OCI-LY3 (cell line): Measurements from ENCODE around the gene MTTP.

Experiments used
- H2AFZ ChIP-seq: fragments of 200-600, 300-600 bp; shearing (Covaris generic); 2 replicates; pipeline ENCODE4 v1.6.0; 2014; ENCODE audit warnings: antibody characterized with exemption, low read depth, low read length
- H3K27ac ChIP-seq: fragments of 200-600, 300-600 bp; sonication (generic); 2 replicates; pipeline ENCODE4 v1.5.1; 2014; ENCODE audit warnings: mild to moderate bottlenecking, low read length, moderate library complexity, mixed read lengths
- H3K27me3 ChIP-seq: fragments of 200-600, 300-600 bp; sonication (generic); 2 replicates; pipeline ENCODE4 v1.6.1; 2014; ENCODE audit warnings: low read depth, low read length, mixed read lengths
- H3K36me3 ChIP-seq: fragments of 200-600, 300-600 bp; sonication (generic); replicated peaks from 2 replicates; pipeline ENCODE3; 2014; ENCODE audit warnings: low read depth, low read length, mixed read lengths
- H3K4me1 ChIP-seq: fragments of 300-600, 200-600 bp; sonication (generic); 2 replicates; pipeline ENCODE4 v1.6.1; 2014; ENCODE audit warnings: low read length, mixed read lengths
- H3K4me2 ChIP-seq: fragments of 200-600, 300-600 bp; sonication (generic); 2 replicates; pipeline ENCODE4 v1.6.1; 2014; ENCODE audit warnings: low read length, mixed read lengths
- H3K4me3 ChIP-seq: fragments of 300-600, 200-600 bp; sonication (generic); 2 replicates; pipeline ENCODE4 v1.5.1; 2014; ENCODE audit warnings: antibody characterized with exemption, mild to moderate bottlenecking, low read length, moderate library complexity
- H3K79me2 ChIP-seq: fragments of 300-600, 200-600 bp; shearing (Covaris generic); 2 replicates; pipeline ENCODE4 v1.6.1; 2014; ENCODE audit warnings: mild to moderate bottlenecking, low read length, mixed read lengths
- H3K9ac ChIP-seq: fragments of 300-600, 200-600 bp; shearing (Covaris generic); 2 replicates; pipeline ENCODE4 v1.6.0; 2014; ENCODE audit warnings: mild to moderate bottlenecking, low read length, moderate library complexity
- H3K9me3 ChIP-seq: fragments of 200-600, 300-600 bp; shearing (Covaris generic); 2 replicates; pipeline ENCODE4 v1.6.1; 2014; ENCODE audit warnings: low read length, mixed read lengths; ENCODE audit not compliant: insufficient read depth
- H4K20me1 ChIP-seq: fragments of 200-600, 300-600 bp; sonication (generic); 2 replicates; pipeline ENCODE4 v1.6.1; 2016; ENCODE audit warnings: low read length, mixed read lengths; ENCODE audit not compliant: insufficient read depth
- EZH2phosphoT487 ChIP-seq: fragments of 200-600 bp; shearing (Covaris generic); IDR thresholded peaks from 2 replicates; pipeline ENCODE4 v1.6.1; 2018; ENCODE audit warnings: antibody characterized with exemption, mixed run types, low read depth
- TF ChIP-seq, protein P1 (sequence below): fragments of 200-600, 300-600 bp; sonication (generic); IDR thresholded peaks from 2 replicates; pipeline ENCODE4 v1.5.1; 2014; ENCODE audit warnings: antibody characterized with exemption, low read length, low read depth

The MTTP gene

DNA sequence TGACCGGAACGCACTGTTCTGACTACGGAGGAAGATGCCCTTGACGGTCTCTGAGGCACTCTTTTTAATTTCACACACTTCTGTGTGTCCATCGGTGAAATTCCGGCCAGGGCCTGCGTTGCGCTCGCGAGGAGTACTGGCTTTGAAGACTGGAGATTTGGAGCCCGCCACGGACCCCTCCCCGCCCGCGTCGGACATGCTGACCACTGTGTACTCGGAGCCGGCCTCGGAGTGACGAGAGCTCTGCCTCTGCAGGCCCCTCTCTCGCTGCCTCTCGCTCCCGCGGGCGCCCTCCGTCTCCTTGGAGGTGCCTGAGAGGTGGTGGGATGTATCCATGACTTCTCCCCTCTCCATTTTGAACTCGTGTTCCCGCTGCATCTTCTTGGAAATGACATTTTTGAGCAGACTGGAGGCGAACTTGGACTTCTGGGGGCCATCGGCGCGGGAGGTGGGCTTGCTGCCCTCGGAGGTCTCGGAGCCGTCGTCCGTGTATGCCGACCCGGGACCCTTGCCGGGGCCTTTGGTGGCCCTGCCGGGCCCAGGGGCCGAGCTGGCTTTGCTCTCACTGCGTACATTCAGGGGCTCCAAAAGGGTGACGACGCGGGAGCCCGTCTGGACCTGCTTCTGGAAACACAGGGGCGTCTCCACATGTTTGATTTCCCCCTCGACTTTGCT, 77.3 kb downstream of the MTTP start:
- H3K9ac ChIP-seq: no peak overlapping the region
- no peak overlapping the region for H2AFZ ChIP-seq
- no peaks in the 10 kb centered on the region for H3K79me2 ChIP-seq
- H4K20me1 ChIP-seq: no peaks in the 10 kb centered on the region
- H3K27me3 ChIP-seq: no peaks in the 10 kb centered on the region
- H3K9me3 ChIP-seq: no peaks in the 10 kb centered on the region
- TF ChIP-seq, protein P1, sequence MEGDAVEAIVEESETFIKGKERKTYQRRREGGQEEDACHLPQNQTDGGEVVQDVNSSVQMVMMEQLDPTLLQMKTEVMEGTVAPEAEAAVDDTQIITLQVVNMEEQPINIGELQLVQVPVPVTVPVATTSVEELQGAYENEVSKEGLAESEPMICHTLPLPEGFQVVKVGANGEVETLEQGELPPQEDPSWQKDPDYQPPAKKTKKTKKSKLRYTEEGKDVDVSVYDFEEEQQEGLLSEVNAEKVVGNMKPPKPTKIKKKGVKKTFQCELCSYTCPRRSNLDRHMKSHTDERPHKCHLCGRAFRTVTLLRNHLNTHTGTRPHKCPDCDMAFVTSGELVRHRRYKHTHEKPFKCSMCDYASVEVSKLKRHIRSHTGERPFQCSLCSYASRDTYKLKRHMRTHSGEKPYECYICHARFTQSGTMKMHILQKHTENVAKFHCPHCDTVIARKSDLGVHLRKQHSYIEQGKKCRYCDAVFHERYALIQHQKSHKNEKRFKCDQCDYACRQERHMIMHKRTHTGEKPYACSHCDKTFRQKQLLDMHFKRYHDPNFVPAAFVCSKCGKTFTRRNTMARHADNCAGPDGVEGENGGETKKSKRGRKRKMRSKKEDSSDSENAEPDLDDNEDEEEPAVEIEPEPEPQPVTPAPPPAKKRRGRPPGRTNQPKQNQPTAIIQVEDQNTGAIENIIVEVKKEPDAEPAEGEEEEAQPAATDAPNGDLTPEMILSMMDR: no peak
- no peak for TF ChIP-seq EZH2phosphoT487
- no peak overlapping the region for H3K4me2 ChIP-seq
- H3K36me3 ChIP-seq: no peaks in the 10 kb centered on the region
- no peaks in the 10 kb centered on the region for H3K4me1 ChIP-seq
- H3K27ac ChIP-seq: no peak overlapping the region
- H3K4me3 ChIP-seq: no peak overlapping the region

DNA sequence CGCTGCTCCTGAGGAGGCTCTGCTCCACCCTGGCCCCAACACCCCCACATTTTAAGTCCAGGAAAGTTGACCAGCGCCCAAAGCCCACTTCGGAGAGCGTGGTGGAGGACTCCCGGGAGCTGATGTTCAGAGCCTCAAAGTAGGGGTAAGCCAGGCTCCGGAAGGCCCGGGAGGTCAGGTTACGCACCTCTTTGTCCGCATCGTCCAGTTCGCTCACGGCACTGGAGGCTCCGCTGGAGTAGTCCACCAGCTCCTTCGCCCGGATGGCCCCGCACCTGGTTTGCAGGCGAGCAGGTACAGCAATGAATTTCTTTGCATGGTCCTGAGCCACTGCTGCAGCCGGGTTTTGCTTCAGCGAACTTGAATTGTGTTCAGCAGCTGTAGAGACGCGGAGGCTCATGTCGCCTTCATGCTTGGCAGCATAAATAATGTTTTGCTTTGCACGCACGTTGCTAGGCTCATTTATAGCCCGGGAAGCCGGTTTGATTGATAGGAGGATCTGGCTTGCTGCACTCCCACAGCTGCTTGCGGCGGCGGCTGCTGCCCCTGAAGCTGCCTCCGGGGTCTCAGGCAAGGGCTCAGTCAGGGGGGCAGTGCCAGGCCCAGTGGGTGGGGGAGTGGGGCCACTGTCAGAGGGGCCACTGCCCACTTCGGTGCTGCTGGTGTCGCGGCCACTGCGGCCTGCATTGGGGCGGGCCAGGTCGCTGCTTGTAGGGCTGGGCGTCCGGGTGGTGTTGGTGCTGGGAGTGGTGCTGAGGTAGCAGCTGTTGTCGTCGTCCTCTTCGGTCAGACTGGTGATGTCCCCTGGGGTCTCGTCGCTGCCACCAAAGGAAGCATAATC, 78.2 kb downstream of the MTTP start:
- no peaks in the 10 kb centered on the region for H3K79me2 ChIP-seq
- no peaks in the 10 kb centered on the region for H3K4me1 ChIP-seq
- no peaks in the 10 kb centered on the region for H3K27me3 ChIP-seq
- H3K9me3 ChIP-seq: no peaks in the 10 kb centered on the region
- no peak overlapping the region for H3K4me2 ChIP-seq
- H3K27ac ChIP-seq: no peak overlapping the region
- no peak overlapping the region for H3K4me3 ChIP-seq
- H3K36me3 ChIP-seq: no peaks in the 10 kb centered on the region
- H3K9ac ChIP-seq: no peak overlapping the region
- H2AFZ ChIP-seq: no peak overlapping the region
- no peaks in the 10 kb centered on the region for H4K20me1 ChIP-seq
- TF ChIP-seq EZH2phosphoT487: no peak
- TF ChIP-seq, protein P1: no peak

DNA sequence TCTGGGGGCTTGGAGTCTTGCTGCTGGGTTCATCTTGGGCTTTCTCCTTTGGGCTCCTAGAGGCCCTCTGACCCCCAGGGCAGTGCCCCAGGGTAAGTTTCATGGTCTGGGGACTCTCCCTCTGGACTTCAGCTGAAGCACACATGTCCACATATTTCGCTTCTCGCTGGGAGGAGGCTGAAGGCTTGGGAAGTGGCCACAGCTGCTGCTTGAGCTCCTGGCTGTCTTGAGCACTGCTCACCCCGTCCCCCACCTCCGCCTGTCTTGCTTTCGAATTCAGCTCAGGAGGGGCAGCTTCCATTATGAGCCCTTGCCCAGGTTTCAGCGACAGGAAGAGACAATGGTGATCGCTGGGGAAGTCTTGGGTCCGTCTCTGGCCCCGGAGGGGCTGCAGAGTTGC, 79.3 kb downstream of the MTTP start:
- H3K27ac ChIP-seq: no peak overlapping the region
- no peaks in the 10 kb centered on the region for H4K20me1 ChIP-seq
- no peak overlapping the region for H2AFZ ChIP-seq
- TF ChIP-seq, protein P1: no peak
- TF ChIP-seq EZH2phosphoT487: no peak
- H3K4me3 ChIP-seq: no peak overlapping the region
- H3K9ac ChIP-seq: no peak overlapping the region
- H3K79me2 ChIP-seq: no peaks in the 10 kb centered on the region
- H3K9me3 ChIP-seq: no peaks in the 10 kb centered on the region
- H3K36me3 ChIP-seq: no peaks in the 10 kb centered on the region
- no peak overlapping the region for H3K4me2 ChIP-seq
- no peaks in the 10 kb centered on the region for H3K27me3 ChIP-seq
- no peaks in the 10 kb centered on the region for H3K4me1 ChIP-seq

DNA sequence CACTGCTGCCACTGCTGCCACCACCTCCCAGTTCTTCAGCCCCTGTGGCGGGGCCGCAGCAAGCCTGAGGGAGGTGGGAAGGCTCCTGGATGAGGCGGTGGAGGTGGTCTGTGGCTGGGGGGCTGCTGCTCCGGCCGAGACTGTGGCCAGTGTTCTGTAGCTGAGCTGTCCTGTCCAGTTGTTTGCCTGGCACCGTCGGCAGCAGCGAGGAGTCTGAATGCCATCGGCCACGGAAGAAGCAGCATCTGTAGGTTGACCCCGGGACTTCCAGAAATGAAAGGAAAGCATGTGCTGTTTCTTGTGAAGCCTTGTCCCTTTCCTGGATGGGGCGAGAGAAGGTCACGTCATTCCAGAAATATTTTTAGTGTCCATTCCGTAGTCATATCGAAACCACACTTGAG, 79.7 kb downstream of the MTTP start:
- H4K20me1 ChIP-seq: no peaks in the 10 kb centered on the region
- no peak overlapping the region for H3K27ac ChIP-seq
- no peak overlapping the region for H2AFZ ChIP-seq
- H3K79me2 ChIP-seq: no peaks in the 10 kb centered on the region
- H3K9ac ChIP-seq: no peak overlapping the region
- H3K4me1 ChIP-seq: no peaks in the 10 kb centered on the region
- TF ChIP-seq EZH2phosphoT487: no peak
- TF ChIP-seq, protein P1: no peak
- H3K9me3 ChIP-seq: no peaks in the 10 kb centered on the region
- no peak overlapping the region for H3K4me3 ChIP-seq
- no peak overlapping the region for H3K4me2 ChIP-seq
- no peaks in the 10 kb centered on the region for H3K27me3 ChIP-seq
- no peaks in the 10 kb centered on the region for H3K36me3 ChIP-seq
